ENCODE measurements around the gene MUC12.

- TF ChIP-seq CTCF (IDR thresholded peaks at IDR 0.05): no peak
- TF ChIP-seq POLR2A (IDR thresholded peaks at IDR 0.05): no peak
- no peak for TF ChIP-seq POLR2AphosphoS5 (IDR thresholded peaks at IDR 0.05)
Measured at GRCh38 chr7:100921039-100921438, 48.3 kb upstream of the MUC12 start.

Data from gastroesophageal sphincter (tissue), 3 donors.